ENCODE data around the gene UCK2.

The UCK2 gene

DNA sequence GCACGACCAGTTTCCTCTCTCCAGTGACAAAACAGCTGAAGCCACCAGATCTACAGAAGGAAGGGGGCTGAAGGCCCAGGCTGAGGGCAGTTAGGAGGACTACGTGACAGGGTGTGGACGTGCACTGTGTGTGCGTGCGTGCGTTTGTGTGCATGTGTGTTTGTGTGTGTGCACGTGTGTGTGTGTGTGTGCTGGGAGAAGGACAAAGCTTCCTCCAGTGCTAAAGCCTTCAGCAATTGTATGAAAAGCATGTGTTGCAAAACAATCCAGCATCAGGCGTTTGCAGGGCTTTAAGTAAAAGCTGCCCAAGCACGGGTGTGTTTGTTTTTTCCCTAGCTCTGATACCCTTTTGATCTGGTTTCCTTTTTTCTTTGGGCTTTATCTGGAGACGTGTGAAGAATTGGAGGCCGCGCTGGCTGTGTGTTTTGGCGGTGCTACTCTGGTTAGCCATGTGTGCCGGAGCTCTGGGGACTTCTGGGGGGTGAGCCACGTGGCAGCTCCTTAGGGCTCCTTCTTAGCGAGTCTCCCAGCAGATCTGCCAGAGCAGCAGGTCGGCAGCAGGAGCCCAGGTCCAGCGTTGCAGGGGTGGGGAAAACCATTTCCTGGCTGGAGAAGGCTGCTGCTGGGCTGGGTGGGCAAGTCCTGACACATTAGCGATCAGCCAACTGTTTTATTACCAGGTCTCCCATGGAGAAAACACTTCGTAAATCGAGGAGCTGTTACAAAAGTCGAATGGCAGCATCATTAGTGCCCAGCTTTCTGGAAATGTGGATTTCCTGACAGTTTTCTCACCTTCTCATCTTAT is 73.4 kb downstream of the UCK2 start:
- no peak for DNase-seq (ENCODE audit: low read depth in 2 of 2)

DNA sequence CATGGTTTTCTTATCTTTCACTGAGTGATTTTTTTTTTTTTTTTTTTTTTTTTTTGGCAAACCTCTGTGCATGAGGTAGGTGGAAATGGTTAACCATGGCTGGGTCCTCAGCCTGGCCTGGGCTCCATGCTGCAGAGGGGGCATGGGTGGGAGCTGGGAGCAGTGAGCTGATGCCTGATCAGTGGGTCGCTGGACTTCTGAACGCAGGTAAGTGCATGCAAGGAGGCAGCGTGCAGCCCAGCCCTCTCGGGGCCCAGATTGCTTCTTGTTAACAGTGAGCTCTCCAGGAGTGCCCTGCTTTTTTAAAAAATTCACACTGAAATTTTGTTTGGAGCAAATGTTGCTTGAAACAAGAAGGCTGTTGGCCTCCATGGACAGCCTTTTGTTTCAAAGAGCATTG is 75.2 kb downstream of the UCK2 start:
- DNase-seq (ENCODE audit: low read depth in 2 of 2) = no peak

DNA sequence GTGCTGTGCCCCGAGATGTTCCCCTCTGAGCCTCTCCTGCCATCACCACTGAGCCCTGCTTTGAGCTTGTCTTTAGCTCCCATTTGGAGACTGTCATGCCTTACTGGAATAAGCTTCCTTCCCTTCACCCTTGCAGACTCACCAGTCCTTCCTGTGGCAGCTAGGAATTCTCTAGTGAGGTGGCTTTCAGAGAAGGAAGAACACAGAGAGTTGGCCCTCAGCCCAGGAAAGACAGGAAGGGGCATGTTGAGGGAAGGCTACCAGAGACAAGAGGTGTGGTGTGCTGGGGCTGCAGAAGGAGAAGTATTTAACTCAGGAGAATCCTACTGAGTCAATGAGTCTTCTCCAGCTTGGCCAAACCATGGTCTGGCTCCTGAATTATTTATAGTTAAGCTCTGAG is 76.3 kb downstream of the UCK2 start:
- no peak for DNase-seq (ENCODE audit: low read depth in 2 of 2)

DNA sequence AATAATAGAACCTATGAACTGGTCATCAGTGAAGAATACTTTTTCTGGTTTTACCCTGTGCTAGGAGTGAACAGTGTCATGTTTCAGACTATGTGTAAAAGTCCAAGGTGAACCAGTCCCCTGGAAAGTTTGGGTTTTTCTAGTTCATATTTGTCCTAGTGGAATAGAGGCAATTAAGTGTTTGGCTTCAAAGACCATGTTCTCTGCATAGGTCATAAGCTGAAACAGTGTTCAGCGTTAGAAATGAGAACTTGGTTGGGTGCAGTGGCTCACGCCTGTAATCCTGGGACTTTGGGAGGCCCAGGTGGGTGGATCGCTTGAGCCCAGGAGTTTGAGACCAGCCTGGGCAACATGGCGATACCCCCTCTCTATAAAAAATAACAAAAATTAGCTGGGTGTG is 77.5 kb downstream of the UCK2 start:
- DNase-seq (ENCODE audit: low read depth in 2 of 2) = no peak

DNA sequence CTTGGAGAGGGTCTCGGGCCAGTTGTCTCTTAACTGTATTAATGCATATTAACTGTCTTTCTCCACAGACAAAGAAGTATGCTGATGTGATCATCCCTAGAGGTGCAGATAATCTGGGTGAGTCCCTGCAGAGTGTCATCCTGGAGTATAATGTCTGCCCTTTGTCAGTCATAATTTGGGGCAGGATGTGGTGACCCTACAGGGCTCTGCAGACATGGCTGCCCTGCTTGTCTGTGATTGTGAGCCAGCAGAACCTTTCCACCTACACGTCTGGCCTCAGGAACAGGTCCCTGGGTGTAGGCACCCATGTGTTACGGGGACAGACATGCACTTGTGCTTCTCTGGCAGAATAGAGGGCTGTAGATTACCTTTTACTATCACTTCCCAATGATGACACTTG is 78.4 kb downstream of the UCK2 start:
- DNase-seq (ENCODE audit: low read depth in 2 of 2) = no peak

DNA sequence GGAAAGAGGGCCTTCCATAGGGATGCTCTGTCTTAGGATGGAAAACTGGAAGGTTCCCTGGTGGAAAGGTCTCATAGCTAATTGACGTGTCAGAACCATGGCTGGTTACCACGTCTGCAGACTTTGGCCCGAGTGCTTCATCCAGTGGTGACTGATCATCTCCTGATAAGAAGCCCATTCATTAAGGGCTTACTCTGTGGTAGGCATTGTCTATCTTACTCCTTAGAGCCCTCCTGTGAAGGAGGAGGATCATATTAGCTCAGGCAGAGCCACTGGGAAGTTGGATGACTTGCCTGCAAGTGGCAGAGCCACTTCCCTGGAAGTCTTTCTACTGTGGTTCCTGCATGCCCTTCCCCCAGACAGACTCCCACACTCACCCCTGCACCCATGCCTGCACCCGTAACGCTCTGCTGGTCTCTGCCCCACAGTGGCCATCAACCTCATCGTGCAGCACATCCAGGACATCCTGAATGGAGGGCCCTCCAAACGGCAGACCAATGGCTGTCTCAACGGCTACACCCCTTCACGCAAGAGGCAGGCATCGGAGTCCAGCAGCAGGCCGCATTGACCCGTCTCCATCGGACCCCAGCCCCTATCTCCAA is 79.9 kb downstream of the UCK2 start:
- DNase-seq (ENCODE audit: low read depth in 2 of 2) = no peak

DNA sequence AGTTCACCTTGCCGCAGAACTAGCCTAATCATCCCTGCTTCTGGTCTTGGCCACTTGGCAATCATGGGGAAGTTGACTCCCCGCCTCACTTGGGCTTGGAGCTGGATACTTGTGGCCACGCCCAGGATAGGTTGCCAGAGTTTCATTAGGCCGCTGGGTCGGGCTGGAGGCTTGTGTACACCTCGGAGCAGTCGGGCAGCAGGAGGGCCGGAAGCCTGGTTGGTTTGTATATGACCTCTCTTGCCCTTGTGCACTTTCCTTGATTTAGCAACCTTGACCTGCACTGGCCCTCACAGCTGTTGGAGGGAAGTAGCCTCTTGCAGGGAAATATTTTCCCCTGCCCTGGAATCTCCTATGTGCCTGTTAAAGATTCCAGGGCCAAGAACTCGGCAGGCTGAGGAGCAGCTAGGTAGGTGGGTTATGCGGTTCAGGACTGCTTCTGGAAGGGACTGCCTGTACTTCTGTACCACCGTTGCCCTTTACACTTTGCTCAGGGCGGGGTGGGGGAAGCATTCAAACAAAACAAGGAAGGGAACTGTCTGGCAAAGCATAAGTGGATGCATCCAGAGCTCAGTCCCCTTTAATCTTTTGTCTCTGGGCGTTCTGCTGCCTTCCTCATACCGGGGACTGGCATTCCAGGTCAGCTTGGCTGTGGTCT is 83.5 kb downstream of the UCK2 start:
- DNase-seq (ENCODE audit: low read depth in 2 of 2) = no peak

DNA sequence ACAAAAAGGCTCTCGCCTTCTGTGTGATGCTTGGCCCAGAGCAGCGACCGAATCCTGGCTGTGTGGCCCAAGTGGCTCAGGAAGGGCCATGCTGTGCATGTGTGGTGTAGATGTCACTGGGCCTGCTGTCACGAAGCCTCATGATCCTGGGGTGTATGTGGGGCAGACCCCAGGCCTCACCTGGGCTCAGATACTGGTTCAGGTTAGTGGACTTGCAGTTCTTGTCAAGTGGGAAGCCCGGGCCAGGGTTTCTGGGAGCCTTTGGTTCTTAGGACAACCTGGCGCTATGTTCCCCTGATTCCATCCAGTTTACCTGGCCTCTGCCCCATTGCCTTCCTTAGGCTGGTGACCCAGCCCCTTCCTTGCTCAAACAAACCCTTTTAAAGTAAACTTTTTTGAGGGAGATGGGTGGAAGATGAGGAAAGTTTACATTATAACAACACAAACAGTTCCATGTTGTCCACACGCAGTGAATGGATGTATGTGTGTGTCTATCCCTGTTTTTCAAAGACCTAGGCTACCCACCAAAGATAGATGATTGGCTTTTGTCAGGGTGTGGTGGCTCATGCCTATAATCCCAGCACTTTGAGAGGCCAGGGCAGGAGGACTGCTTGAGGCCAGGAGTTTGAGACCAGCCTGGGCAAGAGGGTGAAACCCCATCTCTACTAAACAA is 84.3 kb downstream of the UCK2 start:
- no peak for DNase-seq (ENCODE audit: low read depth in 2 of 2)

DNA sequence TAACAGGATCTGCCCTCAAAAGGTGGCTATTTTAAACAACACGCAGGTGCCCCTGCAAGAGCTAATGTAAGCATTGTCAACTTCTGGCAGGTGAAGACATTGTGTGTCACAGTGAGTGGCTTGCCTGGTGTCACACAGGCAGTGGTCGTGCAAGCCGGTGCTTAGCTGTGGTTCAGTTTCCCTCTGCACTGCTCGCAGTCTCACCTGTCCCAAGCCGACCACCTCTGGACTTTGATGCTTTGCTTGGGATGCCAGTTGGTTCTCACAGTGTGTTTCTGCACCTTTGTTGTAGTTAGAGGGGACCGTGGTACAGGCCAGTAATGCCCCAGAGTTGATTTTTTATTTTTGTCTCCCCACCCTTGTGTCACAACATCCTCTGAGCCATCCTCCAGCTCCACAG is 85.2 kb downstream of the UCK2 start:
- DNase-seq (ENCODE audit: low read depth in 2 of 2) = no peak

DNA sequence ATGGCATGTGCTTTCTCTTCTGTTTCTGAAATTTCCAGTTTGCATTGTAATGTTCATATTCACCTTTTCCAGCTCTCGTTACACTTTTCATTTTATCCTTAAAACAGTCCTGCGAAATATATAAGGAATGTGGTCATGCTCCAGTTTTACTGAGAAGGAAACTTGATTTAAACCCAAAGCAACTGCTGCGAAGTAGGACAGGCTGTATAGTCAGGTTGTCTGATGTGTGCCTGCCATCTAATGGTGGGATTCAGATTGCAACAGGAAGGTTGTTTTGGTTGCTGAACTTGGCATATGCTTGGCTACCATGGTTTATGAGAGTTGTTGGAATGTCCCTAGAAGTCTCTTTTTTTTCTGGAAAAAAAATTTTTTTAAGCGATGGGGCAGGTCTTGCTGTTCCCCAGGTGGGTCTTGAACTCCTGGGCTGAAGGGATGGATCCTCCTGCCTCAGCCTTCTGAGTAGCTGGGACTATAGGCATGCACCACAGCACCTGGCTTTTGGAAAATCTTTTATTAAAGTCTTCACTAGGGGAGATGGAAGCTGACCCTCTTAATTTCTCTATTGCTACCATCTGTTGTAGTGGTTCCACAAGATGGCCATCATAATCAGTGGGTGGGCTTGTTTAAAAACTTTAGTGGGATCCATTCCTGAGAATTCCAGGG is 86.9 kb downstream of the UCK2 start:
- peak in 1 of 2 donors; percentile 21 for DNase-seq (ENCODE audit: low read depth in 2 of 2)

DNA sequence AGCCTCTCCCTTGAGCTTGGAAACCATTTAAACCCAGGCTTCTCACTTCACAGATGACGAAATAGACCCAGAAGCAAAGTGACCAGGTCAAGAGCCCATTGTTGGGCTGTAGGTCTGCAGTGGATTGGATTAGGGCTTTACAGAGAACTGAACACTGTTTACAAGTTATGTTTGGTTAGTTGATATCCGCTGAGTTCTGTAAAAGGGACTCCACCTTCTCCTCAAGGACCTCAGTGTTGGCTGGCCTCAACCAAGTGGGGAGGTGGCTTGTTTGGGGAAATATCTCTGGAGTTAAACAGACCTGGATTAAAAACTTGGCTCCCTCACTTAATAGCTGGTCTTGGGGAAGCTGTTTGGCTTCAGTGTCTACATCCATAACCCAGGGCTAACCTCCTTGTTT is 88.1 kb downstream of the UCK2 start:
- no peak for DNase-seq (ENCODE audit: low read depth in 2 of 2)

DNA sequence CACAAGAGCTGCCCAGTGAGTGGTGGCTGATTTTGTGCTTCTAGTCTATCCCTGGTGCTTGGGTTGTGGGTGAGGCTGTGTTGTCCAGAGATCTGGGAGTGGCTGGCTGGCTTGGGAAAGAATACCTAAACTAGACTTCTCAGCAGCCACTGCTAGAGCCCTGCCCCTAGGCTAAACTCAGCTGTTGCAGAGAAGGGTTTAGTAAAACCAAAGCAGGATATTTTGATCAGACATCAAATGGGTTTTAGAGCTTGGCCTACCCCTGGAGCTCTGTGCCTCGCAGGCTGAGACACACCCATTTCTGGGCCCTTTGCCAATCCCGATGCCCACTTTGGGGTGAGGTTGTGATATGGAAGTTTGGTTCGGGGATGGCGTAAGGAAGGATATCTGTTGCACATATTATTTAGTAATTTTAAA is 88.5 kb downstream of the UCK2 start:
- no peak for DNase-seq (ENCODE audit: low read depth in 2 of 2)

DNA sequence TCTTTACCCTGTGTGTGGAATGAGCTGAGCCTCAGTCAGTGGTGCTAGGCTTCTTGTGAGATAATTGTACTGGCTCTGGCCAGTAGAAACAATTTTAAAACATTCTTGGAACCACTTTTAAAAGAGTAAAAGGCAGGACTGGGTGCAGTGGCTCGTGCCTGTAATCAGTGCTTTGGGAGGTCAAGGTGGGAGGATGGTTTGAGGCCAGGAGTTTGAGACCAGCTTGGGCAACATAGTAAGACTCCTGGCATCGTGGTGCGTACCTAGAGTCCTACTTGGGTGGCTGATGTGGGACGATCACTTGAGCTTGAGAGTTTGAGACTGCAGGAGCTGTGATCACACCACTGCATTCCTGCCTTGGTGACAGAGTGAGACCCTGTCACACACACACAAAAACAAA is 89.8 kb downstream of the UCK2 start:
- no peak for DNase-seq (ENCODE audit: low read depth in 2 of 2)

DNA sequence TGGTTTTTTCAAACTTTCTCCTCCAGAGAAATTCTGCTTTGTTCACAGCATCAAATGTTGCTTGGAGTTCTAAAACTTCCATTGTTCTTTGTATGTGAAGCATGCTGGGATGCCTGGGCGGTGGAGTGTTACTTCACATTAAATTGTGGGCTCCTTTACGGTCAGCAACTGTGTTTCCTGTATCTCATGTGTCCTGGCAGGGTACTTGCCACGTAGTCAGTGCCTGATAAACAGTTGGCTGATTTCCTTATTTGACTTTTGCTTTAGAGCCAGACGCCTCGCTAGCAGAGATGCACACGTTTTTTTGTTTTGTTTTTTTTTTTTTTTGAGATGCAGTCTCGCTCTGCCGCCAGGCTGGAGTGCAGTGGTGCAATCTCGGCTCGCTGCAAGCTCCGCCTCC is 96.7 kb downstream of the UCK2 start:
- DNase-seq (ENCODE audit: low read depth in 2 of 2) = no peak

DNA sequence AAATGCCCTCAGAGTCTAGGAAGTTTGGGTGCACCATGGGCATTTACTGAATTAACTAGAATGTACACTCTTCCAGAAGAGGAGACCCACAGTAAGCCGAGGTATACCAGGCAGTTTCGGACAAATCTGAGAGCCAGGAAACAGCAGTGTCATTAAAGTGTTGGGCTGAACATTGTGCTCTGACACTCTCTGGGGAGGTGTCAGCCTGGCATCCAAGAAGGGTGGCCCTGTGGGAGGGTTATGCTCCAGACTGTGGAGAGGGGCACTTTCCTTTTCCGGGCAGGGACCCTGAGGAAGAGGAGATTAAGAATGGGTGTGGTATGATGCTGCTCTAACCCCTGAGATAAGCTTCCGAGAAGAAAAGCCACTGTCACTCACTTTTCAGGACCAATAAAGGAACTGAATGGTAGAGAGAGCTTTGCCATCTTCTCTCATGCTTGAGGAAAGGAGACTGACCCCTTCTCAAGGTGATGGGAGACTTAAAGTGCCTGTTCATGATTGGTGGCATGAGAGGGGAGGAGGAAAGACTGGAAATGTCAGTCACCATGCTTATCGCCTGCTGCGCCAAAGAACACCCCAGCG is 98.2 kb downstream of the UCK2 start:
- DNase-seq (ENCODE audit: low read depth in 2 of 2) = no peak

DNA sequence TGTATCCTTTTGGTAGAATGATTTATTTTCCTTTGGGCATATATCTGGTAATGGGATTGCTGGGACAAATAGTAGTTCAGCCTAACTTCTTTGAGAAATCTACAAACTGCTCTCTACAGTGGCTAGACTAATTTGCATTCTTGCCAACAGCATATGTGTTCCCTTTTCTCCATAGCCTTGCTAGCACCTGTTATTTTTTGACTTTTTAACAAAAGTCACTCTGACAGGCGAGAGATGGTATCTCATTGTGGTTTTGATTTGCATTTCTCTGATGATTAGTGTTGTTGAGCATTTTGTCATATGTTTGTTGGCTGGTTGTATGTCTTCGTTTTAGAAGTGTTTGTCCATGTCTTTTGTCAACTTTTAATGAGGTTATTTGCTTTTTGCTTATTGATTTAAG is 99.8 kb downstream of the UCK2 start:
- no peak for DNase-seq (ENCODE audit: low read depth in 2 of 2)

DNA sequence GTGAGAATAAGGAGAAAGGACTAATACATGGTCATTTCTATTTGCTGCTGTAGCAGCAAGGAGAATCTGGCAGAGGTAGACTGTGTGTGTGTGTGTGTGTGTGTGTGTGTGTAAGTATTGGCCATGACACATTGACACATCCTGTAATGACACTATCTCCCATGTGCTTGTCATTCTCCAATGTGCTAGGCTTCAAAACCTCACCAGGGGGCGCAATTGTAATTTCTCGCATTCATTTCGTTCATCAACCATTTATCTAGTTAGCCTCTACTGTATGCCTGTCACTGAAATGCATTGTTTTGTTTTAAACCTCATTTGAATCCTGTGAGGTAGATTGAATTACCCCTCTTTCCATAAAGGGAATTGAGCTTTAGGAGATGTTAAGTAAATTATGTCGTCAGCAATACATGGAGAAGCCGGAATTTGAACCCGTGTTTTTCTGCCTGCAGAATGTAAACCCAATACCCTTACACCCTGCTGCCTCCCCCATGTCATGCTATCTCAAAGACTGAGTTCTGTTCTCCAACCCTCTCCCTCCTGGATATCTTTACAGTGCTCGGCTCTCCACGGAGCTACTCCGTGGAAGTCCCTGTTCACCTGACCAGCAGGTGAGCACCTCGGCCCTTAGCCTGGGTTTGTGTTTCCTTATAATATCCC is 100.8 kb downstream of the UCK2 start:
- peak in 1 of 2 donors; percentile 15 for DNase-seq (ENCODE audit: low read depth in 2 of 2)

DNA sequence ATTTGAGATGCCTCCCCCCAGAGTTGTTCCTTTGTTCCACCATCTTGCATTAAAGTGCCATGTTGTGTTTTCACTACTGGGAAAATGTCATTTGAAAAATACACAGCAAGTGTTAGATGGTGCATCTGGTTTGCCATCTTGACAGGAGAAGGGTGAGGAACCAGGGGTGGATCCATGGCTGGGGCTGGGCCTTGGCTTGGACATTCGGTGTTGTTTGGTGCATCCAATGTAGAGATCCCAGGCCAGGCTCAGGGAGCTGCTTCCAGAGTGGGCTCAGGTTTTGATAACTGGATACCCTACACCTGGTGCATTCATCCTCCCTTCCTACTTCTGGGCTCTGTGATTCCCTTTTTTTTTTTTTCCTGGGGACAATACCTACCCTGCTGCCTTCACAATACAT is 103.5 kb downstream of the UCK2 start:
- DNase-seq (ENCODE audit: low read depth in 2 of 2) = no peak

DNA sequence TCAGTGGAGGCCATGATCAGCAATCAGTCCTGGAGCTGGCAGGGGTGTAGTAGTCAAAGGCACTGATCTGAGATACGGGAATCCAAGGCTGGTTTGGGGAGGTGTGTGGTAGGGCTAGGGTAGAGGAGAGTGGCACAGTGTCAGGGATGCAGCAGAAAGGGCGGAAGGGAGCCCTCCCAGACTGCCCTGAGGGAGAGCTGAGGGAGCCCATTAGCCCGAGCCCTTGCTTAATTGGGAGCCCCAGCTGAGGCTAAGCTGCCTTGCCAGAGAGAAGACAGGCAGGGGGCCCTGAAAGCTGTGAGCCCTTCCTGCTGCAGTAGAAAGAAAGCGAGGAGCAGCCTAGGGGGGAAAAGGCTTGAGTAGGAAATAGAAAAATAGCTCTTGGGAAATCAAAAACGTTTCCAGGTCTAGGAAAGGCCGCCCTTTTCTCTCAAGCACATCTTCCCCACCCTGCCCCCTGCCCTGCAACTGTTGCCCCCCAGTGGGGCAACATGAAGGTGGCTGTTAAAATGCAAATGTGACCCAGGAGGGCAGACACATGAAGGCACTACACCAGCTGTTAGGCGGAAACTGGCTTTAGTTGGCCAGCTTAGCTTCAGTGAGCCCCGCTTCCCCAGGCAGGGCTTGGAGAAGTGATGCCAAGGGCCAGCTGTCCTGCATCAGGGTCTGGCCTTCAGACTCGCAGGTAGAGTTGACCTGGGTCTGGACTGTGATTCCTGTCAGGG is 106.2 kb downstream of the UCK2 start:
- DNase-seq (ENCODE audit: low read depth in 2 of 2) = no peak

DNA sequence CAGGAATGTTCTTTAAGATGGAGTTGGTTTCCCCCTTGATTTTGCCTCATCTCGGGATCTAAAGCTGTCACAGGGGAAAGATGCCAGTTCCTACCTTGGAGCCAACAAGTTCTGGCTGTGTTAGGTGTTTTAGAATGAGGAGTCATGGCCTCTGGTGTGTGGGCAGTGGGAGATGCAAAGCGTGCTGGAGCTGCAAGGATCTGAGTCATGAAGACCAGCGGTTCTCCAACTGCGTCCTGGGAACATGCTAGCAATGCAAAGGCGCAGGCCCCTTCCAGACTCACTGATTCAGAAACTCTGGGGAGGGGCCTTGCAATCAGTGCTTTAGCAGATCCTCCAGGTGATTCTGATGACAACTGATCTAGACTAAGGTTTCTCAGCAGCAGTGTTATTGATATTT is 109.1 kb downstream of the UCK2 start:
- no peak for DNase-seq (ENCODE audit: low read depth in 2 of 2)

DNA sequence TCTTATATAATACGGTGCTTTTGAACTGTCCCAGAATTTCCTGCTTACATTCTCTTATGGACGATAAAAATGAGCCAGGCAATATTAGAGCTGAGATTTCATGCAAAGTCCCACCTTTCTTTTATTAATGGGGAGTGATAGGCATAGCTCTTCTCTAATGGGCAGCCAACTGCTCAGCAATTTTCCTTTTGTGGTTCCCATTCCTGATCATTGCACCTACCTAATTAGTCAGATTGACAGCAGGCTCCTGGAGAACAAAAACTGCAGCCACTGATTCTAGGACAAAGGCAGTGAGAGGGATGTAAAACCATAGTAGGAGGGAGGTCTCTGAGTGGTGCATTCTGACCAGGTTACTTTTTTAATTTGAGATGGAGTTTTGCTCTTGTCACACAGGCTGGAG is 110.4 kb downstream of the UCK2 start:
- DNase-seq (ENCODE audit: low read depth in 2 of 2) = no peak

Measured in stimulated activated CD8-positive, alpha-beta memory T cell treated with anti-CD3 and anti-CD28 coated beads, Interleukin-2, amount 100 ng/mL, for 48 hours (primary cell).